Stimulated activated CD8-positive, alpha-beta memory T cell treated with anti-CD3 and anti-CD28 coated beads, Interleukin-15, amount 100 ng/mL, for 1 hour (primary cell): ENCODE measurements around the gene ENTPD8.
"Not testable (repeated sequence)": the region's sequence is repeated elsewhere in the genome, so short reads cannot be mapped to it uniquely, and the experiment has no call there.

ENCODE experiments used
- DNase-seq: peaks from one replicate; pipeline ENCODE4 v3.0.0-alpha.2; 2020; ENCODE audit warnings: low read depth

ENTPD8 gene

DNA sequence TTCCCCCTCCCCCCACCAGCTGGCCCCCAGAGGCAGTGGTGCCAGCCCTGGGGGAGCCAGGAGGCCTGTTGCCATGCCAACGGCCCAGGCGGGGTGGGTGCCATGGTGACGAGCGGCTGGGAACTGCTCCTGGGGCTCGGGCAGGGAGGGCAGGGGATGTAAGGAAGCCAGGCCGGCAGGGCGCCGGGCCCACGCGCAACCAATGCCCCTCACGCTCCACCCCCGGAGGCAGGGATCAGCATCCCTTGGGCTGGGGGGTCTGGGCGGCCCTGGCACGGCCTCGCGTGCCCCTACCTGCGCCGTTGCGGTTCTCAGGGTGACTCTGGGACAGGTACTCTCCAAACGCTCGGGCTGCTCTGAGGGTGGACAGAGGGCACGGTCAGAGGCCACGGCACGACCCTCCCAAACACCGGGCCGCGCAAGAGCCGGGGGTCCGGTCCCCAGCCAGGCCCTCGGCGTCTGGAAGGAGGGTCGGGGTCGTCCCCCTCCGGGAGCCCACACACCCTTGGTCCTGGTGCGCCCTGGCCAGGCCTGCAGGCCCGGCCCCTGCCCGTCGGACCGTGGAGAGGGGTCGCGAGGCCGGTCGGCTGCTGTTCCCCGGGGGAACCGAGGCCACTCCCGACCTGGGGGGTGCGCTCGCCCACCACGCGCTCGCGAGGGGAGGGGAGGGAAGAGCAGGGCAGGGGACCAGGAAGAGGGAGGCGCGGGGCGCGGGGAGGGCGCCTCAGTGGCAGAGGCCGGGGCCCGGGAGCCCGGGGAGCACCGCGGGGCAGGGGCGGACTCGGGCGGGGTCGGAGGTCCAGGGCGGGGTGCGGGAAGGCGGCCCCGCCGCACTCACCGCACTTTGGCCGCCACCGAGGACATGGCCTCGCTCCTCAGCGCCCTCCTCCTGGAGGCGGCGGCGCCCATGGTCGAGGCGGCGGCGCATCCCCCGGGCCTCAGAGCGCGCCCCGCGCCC lies 17.3 kb upstream of the ENTPD8 start:
- no peak for DNase-seq

DNA sequence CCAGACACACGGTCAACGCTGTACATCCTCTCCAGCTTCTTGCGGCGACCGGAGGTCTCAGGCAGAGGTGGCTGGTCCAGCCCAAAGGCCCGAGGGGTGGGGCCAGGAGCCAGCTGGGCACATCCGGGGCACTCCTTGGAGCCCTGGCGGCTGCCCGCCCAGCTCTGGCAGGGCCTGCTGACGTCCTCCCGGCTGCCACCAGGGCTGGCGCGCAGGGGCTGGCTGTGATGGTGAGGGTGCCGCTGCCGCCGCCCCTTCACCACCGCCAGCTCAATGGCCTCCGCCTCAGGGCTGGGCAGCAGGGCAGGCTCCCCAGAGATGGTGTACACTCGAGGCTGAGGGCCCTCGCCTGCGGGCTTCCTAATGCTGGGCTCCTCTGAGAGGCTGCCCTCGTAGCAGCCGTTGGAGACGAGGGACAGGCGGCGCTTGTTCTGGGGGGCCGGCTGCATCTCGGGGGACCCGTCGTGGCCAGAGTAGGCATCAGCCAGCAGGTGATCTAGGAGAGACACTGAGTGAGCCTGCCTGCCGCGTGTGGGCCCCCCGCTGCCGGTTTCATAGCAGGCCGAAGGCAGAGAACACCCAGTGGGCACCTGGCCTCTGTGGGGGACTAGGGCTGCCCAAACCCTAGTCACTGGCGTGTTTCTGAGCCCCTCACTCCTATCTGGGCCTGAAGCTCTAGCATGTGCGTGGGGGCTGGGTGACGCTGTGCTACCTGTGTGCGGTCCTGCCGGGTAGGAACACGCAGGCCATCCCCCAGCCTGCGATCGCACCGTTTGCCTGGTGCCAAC lies 16.4 kb upstream of the ENTPD8 start:
- DNase-seq: no peak

DNA sequence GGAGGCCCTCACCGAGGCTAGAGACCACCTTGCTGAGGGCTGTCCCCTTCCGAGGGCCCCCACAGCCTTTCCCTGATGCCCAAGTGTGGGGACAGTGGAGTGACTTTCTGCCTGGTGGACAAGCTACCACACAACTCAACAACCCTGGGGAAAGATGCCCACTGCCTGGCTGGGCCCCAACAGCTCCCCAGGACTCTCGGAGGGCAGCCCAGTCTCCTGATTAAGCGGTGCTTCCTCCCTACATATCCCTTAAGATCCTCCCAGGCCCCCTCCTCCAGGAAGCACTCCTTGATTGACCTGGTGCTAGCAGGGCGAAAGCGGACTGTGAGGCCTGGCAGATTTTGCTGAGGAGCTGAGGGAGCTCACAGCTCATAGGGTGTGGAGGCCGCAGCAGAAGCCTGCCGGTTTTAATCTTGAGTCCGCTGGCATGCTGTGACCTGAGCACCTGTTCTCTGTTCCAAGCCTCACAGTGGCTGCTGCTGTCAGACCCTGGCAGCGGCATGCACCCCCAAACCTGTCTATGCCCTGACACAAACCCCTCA lies 15.8 kb upstream of the ENTPD8 start:
- no peak for DNase-seq

DNA sequence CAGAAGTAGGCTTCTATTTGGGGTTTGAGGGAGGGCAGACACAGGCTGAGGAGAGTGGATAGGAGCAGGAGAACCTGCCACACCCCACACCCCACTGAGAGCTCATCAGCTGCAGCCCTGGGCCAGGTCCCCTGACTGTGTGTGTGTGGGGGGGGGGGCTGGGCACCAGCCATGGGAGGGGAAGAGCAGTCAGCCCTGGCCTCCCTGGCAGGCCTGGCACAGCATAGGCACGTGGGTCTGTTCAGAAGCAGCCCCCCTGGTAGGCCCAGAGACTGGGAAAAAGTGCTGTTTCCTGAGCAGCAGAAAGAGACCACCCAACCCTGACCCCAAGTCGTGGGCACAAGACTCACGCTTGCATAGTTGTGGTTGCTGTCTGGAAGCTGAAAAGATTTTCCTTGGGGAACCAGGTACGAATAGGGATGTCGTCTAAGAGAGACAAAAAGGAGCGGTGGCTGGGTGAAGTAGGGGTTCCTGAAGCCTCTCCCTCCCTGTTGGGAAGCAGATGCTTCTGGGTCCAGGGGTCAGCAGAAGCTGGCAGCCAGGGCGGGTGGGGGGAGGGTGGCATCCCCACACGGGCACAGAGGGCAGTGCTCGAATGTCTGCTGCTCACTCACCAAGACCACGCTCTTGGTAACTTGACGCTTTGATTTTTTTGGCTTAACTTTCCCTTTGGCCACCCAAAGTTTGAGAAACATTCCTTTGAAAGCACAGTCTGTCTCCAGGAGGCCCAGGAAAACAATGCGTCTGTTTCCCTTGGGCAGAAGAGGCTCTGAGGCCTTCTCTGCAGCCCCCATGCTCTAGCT lies 15.1 kb upstream of the ENTPD8 start:
- DNase-seq: no peak

DNA sequence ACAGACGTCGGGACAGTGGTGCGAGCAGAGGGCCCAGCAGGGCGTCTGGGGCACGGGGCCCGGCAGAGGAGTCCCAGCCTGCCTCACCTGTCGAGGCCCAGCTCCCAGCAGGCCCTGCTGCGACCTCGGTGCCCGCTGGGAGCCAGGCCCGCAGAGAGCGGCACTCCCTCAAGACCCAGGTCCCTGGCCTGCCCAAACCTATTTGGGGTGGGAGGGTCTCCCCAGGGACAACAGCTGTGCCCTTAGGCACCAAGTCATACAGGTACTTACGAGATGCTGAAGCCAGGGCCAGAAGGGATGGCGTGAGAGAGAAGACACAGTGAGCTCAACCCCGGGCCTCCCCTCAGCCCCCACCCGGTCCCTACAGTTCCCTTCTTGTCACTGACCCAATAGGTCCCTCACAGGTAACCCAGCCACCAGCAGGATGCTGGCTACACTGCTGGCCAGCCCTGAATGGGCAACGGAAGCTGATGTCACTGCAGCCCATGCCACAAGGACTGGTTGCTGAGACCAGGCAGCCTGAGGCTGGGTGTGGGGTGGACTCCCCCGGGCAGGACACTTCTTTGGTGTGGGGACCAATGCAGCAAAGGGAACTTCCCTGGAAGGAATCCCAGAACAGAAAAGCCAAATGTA lies 14.3 kb upstream of the ENTPD8 start:
- DNase-seq: no peak

DNA sequence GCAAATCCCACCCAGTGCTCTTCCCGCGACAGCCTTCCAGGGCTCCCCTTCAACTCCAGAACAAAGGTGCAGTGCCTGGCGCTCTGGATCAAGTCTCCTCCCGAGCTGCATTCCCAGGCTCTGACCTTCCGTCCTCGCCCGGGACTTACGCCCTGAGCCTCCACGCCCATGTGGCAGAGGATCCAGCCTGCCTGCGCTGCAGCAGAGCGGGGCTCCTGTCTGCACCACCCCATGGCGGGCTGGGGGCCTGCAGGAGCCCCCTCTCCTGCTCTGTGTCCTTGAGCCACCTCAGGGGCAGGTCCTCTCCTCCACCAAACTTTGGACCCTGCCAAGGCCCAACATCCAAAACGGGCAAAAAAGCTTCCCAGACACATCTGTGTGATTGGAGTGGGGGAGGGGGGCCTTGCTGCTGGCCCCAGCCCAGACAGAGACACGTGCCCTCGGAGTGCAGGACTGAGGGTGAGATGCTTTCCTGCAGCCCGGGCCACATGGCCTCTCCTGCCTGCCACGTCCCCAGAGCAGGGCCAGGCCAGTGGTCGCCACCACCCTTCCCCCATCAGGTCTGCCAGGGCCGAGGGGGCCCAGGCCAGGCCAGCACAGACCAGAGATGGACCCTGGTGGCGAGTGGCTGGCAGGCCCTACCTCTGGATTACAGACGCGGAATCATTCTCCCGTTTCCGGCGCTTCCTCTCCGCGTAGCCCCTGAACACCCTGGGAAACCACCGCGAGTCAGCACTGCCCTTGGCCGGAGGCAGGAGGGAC lies 13.6 kb upstream of the ENTPD8 start:
- no peak for DNase-seq

DNA sequence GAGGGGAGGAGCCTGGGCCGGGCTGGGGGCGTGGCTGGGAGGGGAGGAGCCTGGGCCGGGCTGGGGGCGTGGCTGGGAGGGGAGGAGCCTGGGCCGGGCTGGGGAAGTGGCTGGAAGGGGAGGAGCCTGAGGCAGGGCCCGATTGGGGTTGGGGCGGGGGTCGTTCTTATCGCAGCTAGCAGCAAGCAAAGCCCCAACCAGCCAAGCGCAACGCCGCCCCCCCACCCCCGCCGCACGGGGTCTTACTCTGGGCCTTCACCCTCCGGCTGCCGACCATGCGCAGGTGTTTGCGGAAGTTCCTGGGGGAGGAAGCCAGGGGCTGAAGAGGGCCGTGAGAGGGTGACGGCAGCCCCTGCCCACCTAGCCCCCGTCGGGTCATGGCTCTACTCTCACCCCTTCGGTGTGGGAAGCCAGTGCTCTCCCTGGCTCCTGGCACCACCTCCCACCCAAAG lies 13.0 kb upstream of the ENTPD8 start:
- no peak for DNase-seq

DNA sequence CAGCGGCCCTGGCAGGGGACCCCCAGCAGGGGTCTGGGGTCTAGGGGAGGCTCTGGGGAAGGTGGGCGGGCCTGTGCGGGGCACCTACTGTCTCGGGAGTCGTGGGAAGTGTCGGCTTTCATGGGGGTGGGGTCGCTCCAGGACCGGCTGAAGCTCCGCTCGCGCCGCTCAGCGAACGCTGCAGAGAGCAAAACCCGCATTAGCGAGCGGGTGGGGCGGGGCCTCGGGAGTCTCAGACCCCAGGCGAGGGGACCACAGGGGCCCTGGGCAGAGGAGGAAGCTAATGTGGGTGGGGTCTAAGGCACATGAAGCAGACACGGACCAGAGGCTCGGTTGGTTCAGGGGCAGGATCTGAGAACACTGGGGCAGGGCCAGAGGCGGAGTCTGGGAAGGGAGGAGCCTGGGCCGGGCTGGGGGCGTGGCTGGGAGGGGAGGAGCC lies 12.5 kb upstream of the ENTPD8 start:
- no peak for DNase-seq

DNA sequence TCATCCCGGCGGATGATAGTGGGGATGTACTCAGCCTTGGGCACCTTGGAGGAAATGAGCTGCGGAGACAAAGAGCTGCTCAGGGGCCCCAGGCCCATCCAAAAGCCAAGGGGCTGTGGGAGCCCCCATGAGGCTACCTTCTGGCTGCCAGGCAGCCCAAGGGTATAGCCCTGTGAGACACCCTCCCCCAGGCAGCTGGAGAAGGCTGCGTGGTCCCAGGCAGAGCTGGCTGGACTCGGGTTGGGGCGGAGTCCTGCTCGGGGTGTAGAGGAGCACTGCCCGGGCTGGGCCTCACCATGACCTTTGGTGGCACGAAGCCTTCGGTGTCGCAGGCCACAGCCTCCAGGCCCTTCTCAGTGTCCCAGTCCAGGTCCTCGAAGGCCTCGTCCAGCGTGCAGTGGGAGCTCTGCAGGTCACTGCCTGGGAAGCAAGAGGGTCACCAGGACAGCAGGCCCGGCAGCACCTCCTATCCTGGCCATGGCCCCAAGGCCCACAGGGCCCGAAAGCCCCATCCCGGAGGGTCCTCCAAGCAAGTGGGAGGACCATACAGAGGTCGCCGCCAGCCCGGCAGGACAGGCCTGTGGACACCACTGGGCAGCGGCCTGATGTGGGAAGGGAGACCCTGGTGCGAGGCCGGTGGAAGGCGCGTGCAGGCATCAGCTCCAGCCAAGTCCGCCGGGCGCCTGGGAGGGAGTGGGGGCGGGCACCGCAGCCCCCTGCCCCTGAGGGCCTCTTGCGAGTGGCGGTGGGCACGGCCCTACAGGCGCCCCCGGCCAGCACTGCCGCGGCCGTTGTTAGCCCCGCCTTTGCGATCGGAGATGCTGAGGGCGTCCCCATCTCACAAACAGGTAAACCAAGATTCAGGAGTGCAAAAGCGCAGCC lies 11.8 kb upstream of the ENTPD8 start:
- no peak for DNase-seq

DNA sequence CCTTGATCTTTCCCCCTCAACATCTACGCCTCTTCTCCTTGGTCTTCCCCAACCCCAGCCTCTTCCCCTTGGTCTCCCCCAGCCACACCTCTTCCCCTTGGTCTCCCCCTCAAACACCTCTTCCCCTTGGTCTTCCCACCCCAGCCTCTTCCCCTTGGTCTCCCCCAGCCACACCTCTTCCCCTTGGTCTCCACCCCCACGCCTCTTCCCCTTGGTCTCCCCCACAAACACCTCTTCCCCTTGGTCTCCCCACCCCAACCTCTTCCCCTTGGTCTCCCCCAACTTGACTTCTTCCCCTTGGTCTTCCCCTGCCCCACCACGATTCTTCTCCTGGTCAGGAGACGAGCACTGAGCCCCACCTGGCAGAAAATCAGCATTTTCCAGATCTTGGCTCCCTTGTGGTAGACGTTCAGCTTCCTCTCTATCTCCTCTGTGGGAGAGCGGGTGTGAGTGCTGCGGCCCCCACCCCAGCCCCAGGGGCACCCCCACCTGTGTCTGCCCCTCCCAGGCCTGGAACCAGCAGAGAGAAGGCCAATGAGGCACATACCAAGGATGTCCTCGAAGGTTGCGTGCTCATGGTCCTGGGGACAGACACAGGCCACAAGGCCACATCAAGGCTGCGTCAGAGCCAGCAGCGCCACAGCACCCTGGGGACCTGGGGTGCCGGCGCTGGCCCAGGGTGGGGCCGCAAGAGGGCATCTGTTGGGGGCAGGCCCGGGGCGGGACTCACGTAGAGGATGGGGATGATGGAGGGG lies 11.0 kb upstream of the ENTPD8 start:
- DNase-seq: no peak

DNA sequence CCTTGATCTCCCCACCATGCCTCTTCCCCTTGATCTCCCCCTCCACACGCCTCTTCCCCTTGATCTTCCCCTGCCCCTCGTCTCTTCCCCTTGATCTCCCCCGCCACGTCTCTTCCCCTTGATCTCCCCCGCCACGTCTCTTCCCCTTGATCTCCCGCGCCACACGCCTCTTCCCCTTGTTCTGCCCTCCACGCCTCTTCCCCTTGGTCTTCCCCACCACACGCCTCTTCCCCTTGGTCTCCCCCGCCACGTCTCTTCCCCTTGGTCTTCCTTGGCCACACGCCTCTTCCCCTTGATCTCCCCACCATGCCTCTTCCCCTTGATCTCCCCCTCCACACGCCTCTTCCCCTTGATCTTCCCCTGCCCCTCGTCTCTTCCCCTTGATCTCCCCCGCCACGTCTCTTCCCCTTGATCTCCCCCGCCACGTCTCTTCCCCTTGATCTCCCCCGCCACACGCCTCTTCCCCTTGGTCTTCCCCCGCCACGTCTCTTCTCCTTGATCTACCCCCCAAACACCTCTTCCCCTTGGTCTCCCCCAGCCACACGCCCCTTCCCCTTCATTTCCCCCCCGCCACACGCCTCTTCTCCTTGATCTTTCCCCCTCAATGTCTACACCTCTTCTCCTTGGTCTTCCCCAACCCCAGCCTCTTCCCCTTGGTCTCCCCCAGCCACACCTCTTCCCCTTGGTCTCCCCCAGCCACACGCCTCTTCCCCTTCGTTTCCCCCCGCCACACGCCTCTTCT lies 10.3 kb upstream of the ENTPD8 start:
- DNase-seq: not testable (repeated sequence)

DNA sequence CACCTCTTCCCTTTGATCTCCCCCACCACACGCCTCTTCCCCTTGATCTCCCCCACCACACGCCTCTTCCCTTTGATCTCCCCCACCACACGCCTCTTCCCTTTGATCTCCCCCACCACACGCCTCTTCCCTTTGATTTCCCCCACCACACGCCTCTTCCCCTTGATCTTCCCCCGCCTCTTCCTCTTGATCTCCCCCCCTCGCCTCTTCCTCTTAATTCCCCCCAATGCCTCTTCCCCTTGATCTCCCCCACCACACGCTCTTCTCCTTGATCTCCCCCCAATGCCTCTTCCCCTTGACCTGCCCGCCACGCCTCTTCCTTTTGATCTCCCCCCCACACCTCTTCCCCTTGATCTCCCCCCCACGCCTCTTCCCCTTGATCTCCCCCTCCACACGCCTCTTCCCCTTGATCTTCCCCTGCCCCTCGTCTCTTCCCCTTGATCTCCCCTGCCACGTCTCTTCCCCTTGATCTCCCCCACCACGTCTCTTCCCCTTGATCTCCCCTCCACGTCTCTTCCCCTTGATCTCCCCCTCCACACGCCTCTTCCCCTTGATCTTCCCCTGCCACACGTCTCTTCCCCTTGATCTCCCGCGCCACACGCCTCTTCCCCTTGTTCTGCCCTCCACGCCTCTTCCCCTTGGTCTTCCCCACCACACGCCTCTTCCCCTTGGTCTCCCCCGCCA lies 9.5 kb upstream of the ENTPD8 start:
- not testable (repeated sequence) for DNase-seq

DNA sequence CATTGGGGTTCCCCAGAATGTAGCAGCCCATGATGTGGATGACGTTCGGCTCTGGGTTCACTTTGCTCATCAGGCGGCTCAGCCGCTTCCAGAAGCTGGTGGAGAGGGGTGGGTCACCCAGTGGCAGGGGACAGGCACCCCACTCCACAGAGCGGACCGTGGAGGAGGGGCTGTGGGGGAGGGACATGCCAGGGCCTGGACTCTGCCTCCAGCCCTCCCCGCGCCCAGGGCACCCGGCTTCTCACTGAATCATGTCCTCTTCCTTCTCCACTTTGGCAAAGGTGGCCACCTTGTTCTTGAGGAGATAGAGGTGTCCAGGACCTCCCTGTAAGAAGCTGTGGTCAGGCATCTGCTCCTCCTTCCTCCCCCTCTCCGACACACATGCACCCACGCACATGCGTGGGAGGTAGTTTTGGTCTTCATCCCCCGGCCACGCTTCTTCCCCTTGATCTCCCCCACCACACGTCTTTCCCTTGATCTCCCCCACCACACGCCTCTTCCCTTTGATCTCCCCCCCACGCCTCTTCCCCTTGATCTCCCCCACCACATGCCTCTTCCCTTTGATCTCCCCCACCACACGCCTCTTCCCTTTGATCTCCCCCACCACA lies 8.9 kb upstream of the ENTPD8 start:
- no peak for DNase-seq

DNA sequence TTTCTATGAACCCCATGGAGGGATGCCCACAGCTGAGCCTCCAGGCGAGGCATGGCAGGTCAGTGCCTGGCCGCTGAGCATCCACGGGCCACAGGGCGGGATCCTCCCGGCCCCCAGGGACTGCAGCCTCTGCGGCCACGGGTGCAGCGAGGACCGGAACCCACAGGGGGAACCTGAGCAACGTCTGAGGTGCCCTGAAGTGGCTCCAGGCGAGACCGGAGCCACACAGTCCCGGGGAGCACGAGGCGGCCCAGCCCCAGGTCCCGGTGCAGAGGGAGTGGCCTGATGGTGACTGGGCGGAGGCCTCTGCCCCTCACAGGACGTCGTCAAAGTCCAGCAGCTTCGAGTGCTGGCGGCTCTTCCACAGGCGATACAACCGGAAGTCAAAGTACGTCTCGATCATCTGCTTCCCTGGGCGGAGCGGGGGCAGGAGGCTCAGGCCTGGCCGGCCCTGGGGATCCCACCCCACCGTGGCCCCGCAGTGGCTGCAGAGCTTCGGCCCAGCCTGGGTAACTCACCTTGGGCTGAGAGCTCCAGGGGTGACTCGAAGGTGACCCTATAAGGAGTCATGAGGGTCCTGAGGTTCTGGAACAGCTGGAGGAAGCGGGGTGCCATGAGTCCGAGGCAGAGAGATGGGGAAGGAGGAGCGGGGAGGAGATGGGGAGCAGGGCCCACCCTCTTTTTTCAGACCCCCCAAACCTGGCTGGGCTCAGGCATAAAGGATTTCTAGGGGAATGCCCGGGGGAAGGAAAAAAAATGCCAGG lies 8.1 kb upstream of the ENTPD8 start:
- no peak for DNase-seq

DNA sequence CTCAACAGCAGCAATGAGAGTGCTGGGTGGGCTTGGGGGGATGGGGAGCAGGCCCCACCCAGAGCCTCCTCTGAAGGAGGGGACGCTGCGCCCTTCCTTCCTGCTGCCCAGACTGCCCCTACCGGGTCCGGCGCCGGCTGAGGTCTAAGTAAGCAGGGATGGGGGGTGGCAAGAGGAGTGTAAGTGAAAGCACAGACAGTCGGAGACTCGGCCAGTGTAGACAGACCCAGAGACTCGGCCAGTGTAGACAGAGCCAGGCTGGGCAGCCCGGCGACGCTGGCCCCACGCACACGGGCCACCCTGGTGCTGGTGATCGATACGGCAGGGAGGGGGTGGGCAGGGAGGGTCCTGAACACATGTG lies 7.4 kb upstream of the ENTPD8 start:
- no peak for DNase-seq
